Esophagus squamous epithelium (tissue), 4 donors: ENCODE measurements around the gene TSPYL2.

Experiments used
- POLR2A ChIP-seq, 4 donors: fragments of 450-650 bp; IDR thresholded peaks; one replicate each; pipeline ENCODE4 v1.6.1; 2017; ENCODE audit warnings: antibody characterized with exemption in 4 of 4, mild to moderate bottlenecking in 4 of 4, moderate library complexity in 3 of 4
- TF ChIP-seq, protein P1 (sequence below), 6 experiments: fragments of 450-650 bp in 4 of 6; fragments of 200-600 bp in 2 of 6; sonication (generic) in 2 of 6; IDR thresholded peaks; one replicate each; pipeline ENCODE4 v1.5.1; 2016 to 2019; ENCODE audit warnings: antibody characterized with exemption in 6 of 6, mild to moderate bottlenecking in 4 of 6, moderate library complexity in 4 of 6

DNA sequence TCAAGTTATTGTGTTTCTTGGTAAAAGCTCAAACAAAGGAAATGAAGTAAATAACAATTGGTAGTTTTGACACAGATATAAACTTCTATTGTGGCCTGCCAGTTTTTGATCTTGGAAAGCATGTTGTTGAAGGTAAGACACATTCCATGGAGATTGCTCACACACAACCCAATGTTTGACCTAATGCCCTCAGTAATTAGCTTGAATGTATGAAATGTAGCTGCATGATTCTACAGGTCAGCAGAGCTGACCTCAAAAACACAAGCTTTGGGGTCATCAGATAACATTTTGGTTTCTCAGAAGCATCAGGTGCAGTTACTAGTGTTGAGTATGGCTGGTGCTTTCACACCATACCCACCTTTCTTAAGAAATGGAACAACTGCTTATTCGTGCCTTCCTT is 17.1 kb upstream of the TSPYL2 start:
- TF ChIP-seq, protein P1, sequence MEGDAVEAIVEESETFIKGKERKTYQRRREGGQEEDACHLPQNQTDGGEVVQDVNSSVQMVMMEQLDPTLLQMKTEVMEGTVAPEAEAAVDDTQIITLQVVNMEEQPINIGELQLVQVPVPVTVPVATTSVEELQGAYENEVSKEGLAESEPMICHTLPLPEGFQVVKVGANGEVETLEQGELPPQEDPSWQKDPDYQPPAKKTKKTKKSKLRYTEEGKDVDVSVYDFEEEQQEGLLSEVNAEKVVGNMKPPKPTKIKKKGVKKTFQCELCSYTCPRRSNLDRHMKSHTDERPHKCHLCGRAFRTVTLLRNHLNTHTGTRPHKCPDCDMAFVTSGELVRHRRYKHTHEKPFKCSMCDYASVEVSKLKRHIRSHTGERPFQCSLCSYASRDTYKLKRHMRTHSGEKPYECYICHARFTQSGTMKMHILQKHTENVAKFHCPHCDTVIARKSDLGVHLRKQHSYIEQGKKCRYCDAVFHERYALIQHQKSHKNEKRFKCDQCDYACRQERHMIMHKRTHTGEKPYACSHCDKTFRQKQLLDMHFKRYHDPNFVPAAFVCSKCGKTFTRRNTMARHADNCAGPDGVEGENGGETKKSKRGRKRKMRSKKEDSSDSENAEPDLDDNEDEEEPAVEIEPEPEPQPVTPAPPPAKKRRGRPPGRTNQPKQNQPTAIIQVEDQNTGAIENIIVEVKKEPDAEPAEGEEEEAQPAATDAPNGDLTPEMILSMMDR (IDR thresholded peaks at IDR 0.05): no peak
- no peak for TF ChIP-seq POLR2A (IDR thresholded peaks at IDR 0.05)
